Panc1 (cell line): ENCODE results near the gene LTF.

Experiments
- POLR2AphosphoS5 ChIP-seq: IDR thresholded peaks from 2 replicates; pipeline ENCODE4 v1.6.1; 2012; ENCODE audit warnings: mild to moderate bottlenecking, low read depth, low read length, moderate library complexity
- TF ChIP-seq, protein P1 (sequence below): fragments of 450-650 bp; IDR thresholded peaks from 2 replicates; pipeline ENCODE4 v1.5.1; 2017; ENCODE audit warnings: mild to moderate bottlenecking

DNA sequence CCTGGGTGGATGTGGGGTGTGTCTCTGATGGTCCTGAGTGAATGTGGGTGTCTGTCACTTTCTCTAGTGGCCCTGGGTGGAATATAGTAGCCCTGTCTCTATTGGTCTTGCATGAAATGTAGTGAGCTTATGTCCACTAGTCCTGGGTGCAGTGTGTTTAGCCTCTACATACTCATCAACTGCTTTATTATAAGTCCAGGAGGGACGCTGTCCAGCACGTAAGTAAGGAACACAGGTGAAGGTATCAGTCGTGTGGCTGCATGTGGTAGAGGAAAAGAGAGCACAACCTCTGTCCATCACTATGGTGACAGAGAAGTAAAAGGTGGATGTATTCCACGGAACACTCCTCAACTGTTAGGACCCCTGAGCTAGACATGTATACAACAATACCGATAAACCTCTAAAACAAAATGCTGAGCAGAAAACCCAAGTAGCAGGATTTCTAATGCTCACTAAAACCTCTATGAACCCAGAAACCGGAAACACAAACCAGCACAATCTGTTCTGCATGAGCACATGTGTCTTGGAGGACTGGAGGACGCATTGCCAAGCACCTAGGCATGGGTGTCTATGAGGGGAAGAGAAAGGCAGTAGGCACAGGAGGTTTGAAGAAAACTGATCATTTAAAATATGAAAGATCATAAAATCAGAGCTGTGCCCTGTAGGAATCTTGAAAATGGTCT is 11.0 kb downstream of the LTF start:
- TF ChIP-seq, protein P1, sequence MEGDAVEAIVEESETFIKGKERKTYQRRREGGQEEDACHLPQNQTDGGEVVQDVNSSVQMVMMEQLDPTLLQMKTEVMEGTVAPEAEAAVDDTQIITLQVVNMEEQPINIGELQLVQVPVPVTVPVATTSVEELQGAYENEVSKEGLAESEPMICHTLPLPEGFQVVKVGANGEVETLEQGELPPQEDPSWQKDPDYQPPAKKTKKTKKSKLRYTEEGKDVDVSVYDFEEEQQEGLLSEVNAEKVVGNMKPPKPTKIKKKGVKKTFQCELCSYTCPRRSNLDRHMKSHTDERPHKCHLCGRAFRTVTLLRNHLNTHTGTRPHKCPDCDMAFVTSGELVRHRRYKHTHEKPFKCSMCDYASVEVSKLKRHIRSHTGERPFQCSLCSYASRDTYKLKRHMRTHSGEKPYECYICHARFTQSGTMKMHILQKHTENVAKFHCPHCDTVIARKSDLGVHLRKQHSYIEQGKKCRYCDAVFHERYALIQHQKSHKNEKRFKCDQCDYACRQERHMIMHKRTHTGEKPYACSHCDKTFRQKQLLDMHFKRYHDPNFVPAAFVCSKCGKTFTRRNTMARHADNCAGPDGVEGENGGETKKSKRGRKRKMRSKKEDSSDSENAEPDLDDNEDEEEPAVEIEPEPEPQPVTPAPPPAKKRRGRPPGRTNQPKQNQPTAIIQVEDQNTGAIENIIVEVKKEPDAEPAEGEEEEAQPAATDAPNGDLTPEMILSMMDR: no peak
- TF ChIP-seq POLR2AphosphoS5: no peak
